ENCODE measurements around the gene ZMYND19.
A peak's percentile ranks its signal among the peaks of the same experiment; 100 is the strongest.
"Not testable (repeated sequence)": the region's sequence is repeated elsewhere in the genome, so short reads cannot be mapped to it uniquely, and the experiment has no call there.

The ZMYND19 gene

GRCh38 chr9:137586854-137587253 lies 3.5 kb downstream of the ZMYND19 start:
- no peak for DNase-seq

GRCh38 chr9:137583957-137584356 lies 6.4 kb downstream of the ZMYND19 start:
- DNase-seq: no peak

GRCh38 chr9:137583347-137583746 lies 7.0 kb downstream of the ZMYND19 start:
- DNase-seq: no peak

GRCh38 chr9:137582286-137582860 lies 7.9 kb downstream of the ZMYND19 start:
- no peak for DNase-seq

- DNase-seq: no peak
Observed at GRCh38 chr9:137581361-137582285, 8.7 kb downstream of the ZMYND19 start.

GRCh38 chr9:137580954-137581322 lies 9.4 kb downstream of the ZMYND19 start:
- no peak for DNase-seq

- no peak for DNase-seq
Observed at GRCh38 chr9:137580209-137580953, 9.9 kb downstream of the ZMYND19 start.

GRCh38 chr9:137579259-137579604 lies 11.1 kb downstream of the ZMYND19 start:
- DNase-seq: no peak

- DNase-seq: peak; percentile 97
Observed at GRCh38 chr9:137578518-137579258, 11.6 kb downstream of the ZMYND19 start, which contains the start of gene DPH7. Gene DPH7 (minus strand): TSS chr9:137578925. CDS start chr9:137578777, 148 bp downstream.

GRCh38 chr9:137575716-137576411 lies 14.4 kb downstream of the ZMYND19 start:
- DNase-seq: no peak

- no peak for DNase-seq
Observed at GRCh38 chr9:137575364-137575715, 15.0 kb downstream of the ZMYND19 start.

GRCh38 chr9:137574192-137574591 lies 16.1 kb downstream of the ZMYND19 start:
- no peak for DNase-seq

- no peak for DNase-seq
Observed at GRCh38 chr9:137570566-137570965, 19.7 kb downstream of the ZMYND19 start.

GRCh38 chr9:137569609-137570203 lies 20.6 kb downstream of the ZMYND19 start:
- DNase-seq: no peak

GRCh38 chr9:137568445-137568844 lies 21.9 kb downstream of the ZMYND19 start:
- not testable (repeated sequence) for DNase-seq

GRCh38 chr9:137564817-137565411 lies 25.4 kb downstream of the ZMYND19 start:
- DNase-seq: no peak

GRCh38 chr9:137564134-137564533 lies 26.2 kb downstream of the ZMYND19 start:
- DNase-seq: no peak

- DNase-seq: no peak
Observed at GRCh38 chr9:137558127-137558526, 32.2 kb downstream of the ZMYND19 start.

- DNase-seq: no peak
Observed at GRCh38 chr9:137556069-137556838, 34.1 kb downstream of the ZMYND19 start.

GRCh38 chr9:137555179-137555578 lies 35.1 kb downstream of the ZMYND19 start:
- DNase-seq: no peak

- no peak for DNase-seq
Observed at GRCh38 chr9:137554349-137554748, 36.0 kb downstream of the ZMYND19 start.

All from eye (tissue), 1 donor.